Smooth muscle cell (in vitro differentiated cells): ENCODE data around the gene RAD18. TPM values are rescaled to one million over a fixed set of nuclear protein-coding genes. Genes with fewer than 3 reads are reported as not detected.

Experiments
- DNase-seq: peaks from one replicate; lab custom pipeline; 2025; ENCODE audit not compliant: unreplicated experiment; lab: John Stamatoyannopoulos, UW
- H2AFZ ChIP-seq: fragments of 200-600 bp; sonication (generic); 2 replicates; pipeline ENCODE4 v1.6.0; 2016; ENCODE audit warnings: antibody characterized with exemption, low read depth, mild to moderate bottlenecking
- H3F3A ChIP-seq: fragments of 200-600 bp; sonication (generic); 2 replicates; pipeline ENCODE4 v1.6.0; 2017; ENCODE audit warnings: antibody characterized with exemption, low read depth
- H3K27ac ChIP-seq: fragments of 200-600 bp; sonication (generic); 2 replicates; pipeline ENCODE4 v1.5.1; 2016; ENCODE audit warnings: low read depth, mild to moderate bottlenecking
- H3K27me3 ChIP-seq: fragments of 200-600 bp; sonication (generic); 2 replicates; pipeline ENCODE4 v1.6.1; 2016; ENCODE audit warnings: low read depth, mild to moderate bottlenecking
- H3K36me3 ChIP-seq: fragments of 200-600 bp; sonication (generic); 2 replicates; pipeline ENCODE4 v1.5.1; 2016; ENCODE audit warnings: low read depth
- H3K4me1 ChIP-seq: fragments of 200-600 bp; sonication (generic); 2 replicates; pipeline ENCODE4 v1.5.1; 2016; ENCODE audit warnings: low read depth
- H3K4me2 ChIP-seq: fragments of 200-600 bp; sonication (generic); 2 replicates; pipeline ENCODE4 v1.6.0; 2016; ENCODE audit warnings: mild to moderate bottlenecking
- H3K4me3 ChIP-seq: fragments of 200-600 bp; sonication (generic); 2 replicates; pipeline ENCODE4 v1.5.1; 2016; ENCODE audit warnings: mild to moderate bottlenecking
- H3K79me2 ChIP-seq: fragments of 200-600 bp; sonication (generic); 2 replicates; pipeline ENCODE4 v1.6.0; 2016; ENCODE audit warnings: low read depth, mild to moderate bottlenecking
- H3K9ac ChIP-seq: fragments of 200-600 bp; sonication (generic); 2 replicates; pipeline ENCODE4 v1.6.0; 2016; ENCODE audit warnings: low read depth
- H3K9me3 ChIP-seq: fragments of 200-600 bp; sonication (generic); replicated peaks from 2 replicates; pipeline ENCODE4 v1.5.1; 2016; ENCODE audit warnings: low read depth
- H4K20me1 ChIP-seq: fragments of 200-600 bp; sonication (generic); 2 replicates; pipeline ENCODE4 v1.6.0; 2016; ENCODE audit warnings: low read depth
- WGBS: methylation state at CpG from one replicate; pipeline ENCODE4 v1.1.7; 2016; ENCODE audit warnings: low lambda C conversion rate; 5-methylcytosine and 5-hydroxymethylcytosine counted together
- polyA plus RNA-seq: library from polyadenylated mRNA; unstranded; fragments of >200 nt; fragmentation: Nextera tagmentation; extraction: Ambion mirVana; gene quantifications from 2 replicates; pipeline ENCODE4 v1.2.1, GENCODE V29; 2016
- total RNA-seq: library from RNA; depleted of rRNA; stranded (reverse); fragments of >200 nt; gene quantifications from 2 replicates; pipeline ENCODE4 v1.2.3, GENCODE V29; 2014
- TF ChIP-seq, protein P1 (sequence below): fragments of 200-600 bp; sonication (generic); IDR thresholded peaks from 2 replicates; pipeline ENCODE4 v1.5.1; 2017; ENCODE audit warnings: borderline replicate concordance, mild to moderate bottlenecking, antibody characterized with exemption; ENCODE audit not compliant: insufficient read depth, poor library complexity, severe bottlenecking

RAD18 gene
- total and polyA plus RNA-seq, 2 experiments from 2014 or later = 8.9 to 16.0 TPM

DNA sequence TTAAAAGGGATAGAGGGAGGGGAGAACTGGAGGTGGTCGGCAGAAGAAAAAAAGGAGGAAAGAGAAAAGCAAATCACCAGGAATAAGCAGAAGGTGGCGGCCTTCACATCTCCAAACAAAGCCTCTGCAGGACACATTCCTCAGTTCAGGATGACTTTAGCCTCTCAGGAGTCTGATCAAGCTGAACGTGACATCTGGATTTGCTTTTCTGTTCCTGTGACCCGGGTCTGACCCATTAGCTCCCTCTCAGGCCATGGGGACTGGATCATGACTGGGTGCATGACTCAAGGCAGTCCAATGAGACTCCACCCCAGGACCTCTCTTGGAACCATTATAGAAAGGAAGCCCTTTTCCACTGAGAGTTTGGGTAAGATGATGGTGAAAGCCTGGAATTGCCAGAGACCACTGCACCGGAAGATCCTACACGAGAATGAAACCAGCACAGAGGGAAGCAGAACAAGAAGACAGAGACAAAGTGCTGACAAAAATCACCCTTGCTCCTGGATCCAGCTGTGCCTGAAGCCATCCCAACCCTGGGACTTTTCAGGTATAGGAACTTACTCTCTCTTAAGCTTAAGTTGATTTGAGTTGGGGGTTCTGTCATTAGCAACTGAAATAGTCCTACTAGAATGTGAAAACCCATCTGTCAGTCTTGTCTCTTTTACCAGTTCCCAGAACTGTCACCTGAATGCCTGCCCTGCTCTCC is 45.4 kb upstream of the RAD18 start:
- H3K79me2 ChIP-seq = no peaks in the 10 kb centered on the region
- H4K20me1 ChIP-seq = no peaks in the 10 kb centered on the region
- H3K9me3 ChIP-seq = no peaks in the 10 kb centered on the region
- no peak overlapping the region for H3K4me3 ChIP-seq
- TF ChIP-seq, protein P1, sequence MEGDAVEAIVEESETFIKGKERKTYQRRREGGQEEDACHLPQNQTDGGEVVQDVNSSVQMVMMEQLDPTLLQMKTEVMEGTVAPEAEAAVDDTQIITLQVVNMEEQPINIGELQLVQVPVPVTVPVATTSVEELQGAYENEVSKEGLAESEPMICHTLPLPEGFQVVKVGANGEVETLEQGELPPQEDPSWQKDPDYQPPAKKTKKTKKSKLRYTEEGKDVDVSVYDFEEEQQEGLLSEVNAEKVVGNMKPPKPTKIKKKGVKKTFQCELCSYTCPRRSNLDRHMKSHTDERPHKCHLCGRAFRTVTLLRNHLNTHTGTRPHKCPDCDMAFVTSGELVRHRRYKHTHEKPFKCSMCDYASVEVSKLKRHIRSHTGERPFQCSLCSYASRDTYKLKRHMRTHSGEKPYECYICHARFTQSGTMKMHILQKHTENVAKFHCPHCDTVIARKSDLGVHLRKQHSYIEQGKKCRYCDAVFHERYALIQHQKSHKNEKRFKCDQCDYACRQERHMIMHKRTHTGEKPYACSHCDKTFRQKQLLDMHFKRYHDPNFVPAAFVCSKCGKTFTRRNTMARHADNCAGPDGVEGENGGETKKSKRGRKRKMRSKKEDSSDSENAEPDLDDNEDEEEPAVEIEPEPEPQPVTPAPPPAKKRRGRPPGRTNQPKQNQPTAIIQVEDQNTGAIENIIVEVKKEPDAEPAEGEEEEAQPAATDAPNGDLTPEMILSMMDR = no peak
- no peak overlapping the region for H3K4me2 ChIP-seq
- no peak overlapping the region for H3K27ac ChIP-seq
- WGBS = 66% methylated on average over 6 of the region's 6 CpGs
- no peak for DNase-seq
- no peaks in the 10 kb centered on the region for H3K27me3 ChIP-seq
- no peak overlapping the region for H2AFZ ChIP-seq
- H3K9ac ChIP-seq = no peak overlapping the region
- no peaks in the 10 kb centered on the region for H3K36me3 ChIP-seq
- no peaks in the 10 kb centered on the region for H3K4me1 ChIP-seq
- H3F3A ChIP-seq = no peaks in the 10 kb centered on the region

DNA sequence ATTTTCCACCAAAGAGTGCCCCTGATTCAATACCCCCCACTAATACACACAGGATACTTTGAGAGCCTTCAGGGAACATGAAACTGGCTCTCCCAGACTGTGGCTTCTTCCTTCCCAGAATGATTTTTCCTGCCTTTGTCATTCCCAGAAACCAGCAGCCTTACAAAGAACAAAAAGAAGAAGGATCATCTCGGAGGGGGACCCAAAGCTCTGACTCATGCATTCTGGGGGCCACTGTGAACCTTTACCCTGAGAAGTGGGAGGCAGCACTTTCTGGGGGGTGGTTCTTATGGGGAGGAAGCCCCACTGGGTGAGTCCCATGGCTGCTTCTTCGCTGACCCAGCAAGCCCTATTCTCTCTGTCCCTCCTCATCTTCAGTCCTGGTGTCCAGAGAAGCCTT is 44.7 kb upstream of the RAD18 start:
- no peak overlapping the region for H3K9ac ChIP-seq
- H3K9me3 ChIP-seq = no peaks in the 10 kb centered on the region
- no peaks in the 10 kb centered on the region for H3F3A ChIP-seq
- H3K36me3 ChIP-seq = no peaks in the 10 kb centered on the region
- no peaks in the 10 kb centered on the region for H4K20me1 ChIP-seq
- H3K27me3 ChIP-seq = no peaks in the 10 kb centered on the region
- no peaks in the 10 kb centered on the region for H3K4me1 ChIP-seq
- WGBS = 70% methylated on average over 2 of the region's 2 CpGs
- no peak overlapping the region for H3K4me3 ChIP-seq
- no peaks in the 10 kb centered on the region for H3K79me2 ChIP-seq
- TF ChIP-seq, protein P1 = no peak
- H3K27ac ChIP-seq = no peak overlapping the region
- no peak overlapping the region for H2AFZ ChIP-seq
- no peak overlapping the region for H3K4me2 ChIP-seq
- no peak for DNase-seq

DNA sequence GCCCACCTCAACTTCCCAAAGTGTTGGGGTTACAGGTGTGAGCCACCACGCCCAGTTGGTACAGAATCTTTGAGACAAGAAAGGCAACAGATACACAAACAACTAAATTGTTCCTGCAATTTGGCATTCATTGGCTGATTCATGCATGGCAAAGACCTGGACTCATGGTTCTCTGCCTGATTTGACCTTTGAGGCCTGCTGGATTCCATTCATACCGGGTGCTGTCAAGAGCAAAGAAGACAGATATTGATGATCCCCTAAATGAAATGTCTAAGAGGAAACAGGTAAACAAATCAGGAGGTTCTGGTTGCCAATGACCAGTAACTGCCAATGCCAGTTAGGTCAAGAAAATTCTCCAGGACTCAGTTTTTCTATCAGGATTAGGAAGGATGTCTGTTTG is 43.9 kb upstream of the RAD18 start:
- Histone ChIP-seq H3K4me1 (no peaks in the 10 kb centered on the region), H3K4me2 (no peak overlapping the region), H3K4me3 (no peak overlapping the region), H3K27ac (no peak overlapping the region), H2AFZ (no peak overlapping the region), H3K9me3 (no peaks in the 10 kb centered on the region), H3K9ac (no peak overlapping the region), H3F3A (no peaks in the 10 kb centered on the region), H3K27me3 (peaks cover 3% of the 10 kb centered on the region), H3K79me2 (no peaks in the 10 kb centered on the region), H4K20me1 (no peaks in the 10 kb centered on the region), H3K36me3 (no peaks in the 10 kb centered on the region)
- DNase-seq = no peak
- TF ChIP-seq, protein P1 = no peak
- 84% methylated on average over 2 of the region's 2 CpGs for WGBS

DNA sequence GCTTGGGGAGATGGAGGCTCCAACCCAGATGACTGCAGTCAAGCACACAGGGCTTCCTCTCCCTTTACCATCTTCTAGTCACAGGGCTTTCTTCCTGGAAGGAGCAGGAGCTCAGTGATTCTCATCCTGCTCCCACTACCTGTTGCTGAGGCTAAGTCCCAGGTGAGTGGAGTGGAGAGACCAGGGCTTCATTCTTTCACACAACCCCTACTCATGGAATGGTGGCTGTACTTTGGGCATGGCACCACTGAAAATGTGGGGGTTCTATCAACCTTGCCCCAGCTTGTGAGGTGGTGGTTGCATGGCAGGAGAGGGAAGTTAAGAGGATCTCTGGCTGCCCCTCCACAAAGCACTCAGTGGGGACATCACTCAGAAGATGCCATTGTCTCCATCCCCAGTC is 36.8 kb upstream of the RAD18 start:
- DNase-seq = no peak
- Histone ChIP-seq H2AFZ (no peak overlapping the region), H3K4me3 (no peak overlapping the region), H3K9ac (no peak overlapping the region), H3K4me1 (no peaks in the 10 kb centered on the region), H3K36me3 (no peaks in the 10 kb centered on the region), H3K4me2 (no peak overlapping the region), H4K20me1 (no peaks in the 10 kb centered on the region), H3K27ac (no peak overlapping the region), H3K79me2 (no peaks in the 10 kb centered on the region), H3K27me3 (peaks cover 3% of the 10 kb centered on the region), H3K9me3 (no peaks in the 10 kb centered on the region), H3F3A (no peaks in the 10 kb centered on the region)
- TF ChIP-seq, protein P1 = no peak
